ENCODE data around the gene DLG2.
"Not testable (repeated sequence)": the region's sequence is repeated elsewhere in the genome, so short reads cannot be mapped to it uniquely, and the experiment has no call there.

DLG2 gene

DNA sequence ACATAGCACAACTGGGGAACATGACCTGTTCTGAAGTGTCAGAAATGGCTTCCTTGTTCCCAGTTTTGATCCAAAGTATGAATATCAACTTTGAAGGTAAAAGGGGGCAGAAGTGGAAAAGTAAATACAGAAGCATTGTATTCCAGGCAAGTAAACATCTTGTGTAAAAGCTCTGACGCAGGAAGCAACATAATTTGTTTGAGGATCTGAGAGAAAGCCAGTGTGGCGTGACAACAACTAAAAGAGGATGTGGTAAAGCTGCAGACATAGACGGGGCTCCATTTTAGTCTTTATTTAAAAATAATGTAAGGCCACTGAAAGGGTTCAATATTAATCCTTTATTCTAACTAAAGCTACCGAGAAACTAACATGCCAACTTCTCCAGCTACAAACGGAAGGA is 310.2 kb downstream of the DLG2 start:
- DNase-seq (ENCODE audit: low spot score): no peak

DNA sequence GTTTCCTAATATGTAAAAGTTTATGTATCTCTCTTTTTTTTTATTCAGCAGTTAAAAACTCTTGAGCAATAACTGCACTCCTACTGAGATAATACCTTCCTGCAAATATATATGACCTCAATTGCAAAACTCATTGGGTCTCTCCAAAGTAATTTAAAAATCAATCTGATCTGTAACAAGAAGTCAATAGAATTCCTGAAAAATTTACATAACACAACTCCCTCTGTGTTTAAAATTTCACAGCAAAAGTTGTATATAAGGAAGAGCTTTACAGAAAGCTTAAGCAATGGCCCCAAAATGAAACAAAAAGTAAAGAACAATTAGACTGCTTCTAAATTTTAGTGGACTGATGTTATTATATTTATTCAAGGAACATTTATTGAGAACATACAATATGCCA is 313.4 kb downstream of the DLG2 start:
- no peak for DNase-seq (ENCODE audit: low spot score)

DNA sequence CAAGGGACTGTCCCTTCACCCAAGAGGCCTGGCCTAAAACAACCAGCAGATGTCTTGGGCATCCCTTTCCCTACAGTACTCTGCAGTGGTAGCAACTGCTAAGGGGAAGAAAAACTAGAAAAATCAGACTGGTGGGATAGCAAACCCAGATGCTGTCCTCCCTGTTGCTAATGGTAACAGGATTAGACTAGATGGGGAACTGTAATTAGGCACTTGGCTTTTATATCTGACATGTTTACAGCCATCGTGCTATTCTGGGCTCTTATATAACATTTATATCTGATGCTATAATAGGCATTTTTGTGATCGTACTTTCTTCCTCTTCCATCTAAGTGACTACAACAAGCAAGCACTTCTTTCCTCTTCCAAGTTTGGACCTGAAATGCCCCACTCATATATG is 316.7 kb downstream of the DLG2 start:
- DNase-seq (ENCODE audit: low spot score): no peak

DNA sequence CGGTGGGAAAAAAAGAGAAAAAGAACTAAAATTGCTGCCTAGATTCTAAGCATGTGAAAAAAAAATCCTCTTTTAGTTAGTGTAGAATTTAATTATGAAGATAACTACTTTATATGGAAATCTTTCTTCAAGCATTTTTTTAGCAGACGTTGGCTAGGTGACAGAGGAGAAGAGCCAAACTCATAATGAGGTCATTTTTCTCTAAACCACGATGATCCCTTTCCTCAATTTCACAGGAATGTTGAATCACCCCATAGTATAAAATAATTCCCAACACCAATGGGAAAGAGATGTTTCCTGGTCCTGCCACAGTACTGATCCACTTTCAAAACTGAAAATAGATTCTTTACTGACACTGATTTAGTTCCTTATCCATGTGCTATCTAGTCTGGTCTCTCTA is 319.8 kb downstream of the DLG2 start:
- DNase-seq (ENCODE audit: low spot score): no peak

DNA sequence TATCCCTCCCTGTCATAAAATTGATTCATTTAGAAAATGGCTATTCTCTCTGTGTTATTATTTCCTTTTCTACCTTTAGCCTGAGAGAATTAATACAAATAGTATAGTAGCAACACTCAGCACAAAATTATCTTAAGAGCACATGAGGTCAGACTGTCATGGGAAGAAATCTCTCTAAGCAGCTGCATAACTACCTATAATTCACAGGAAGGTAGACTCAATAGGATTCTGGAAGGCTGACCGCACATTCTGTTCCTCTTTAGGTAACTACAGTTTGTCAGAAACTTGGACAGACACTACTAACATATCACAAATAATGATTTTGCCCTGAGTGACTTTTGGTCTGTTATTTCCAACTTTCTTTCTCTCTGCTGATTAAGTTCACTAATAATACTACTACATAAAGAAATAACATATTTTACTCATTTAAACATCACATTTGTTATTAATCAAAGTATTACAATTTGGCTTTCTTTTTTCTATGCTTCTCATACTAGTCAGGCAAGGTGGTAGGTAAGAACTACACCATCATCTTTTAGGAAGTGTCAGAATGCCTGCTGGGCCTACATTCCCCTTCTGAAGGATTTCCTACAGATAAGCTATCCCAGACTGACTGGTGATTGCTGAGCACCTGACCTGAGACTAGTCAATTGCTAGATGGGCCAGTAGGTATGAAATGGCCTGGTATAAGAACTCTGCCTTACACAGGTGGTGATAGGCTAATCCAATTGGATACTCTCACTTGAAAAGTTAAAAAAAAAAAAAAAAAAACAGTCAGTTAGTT is 325.1 kb downstream of the DLG2 start:
- DNase-seq (ENCODE audit: low spot score): no peak

DNA sequence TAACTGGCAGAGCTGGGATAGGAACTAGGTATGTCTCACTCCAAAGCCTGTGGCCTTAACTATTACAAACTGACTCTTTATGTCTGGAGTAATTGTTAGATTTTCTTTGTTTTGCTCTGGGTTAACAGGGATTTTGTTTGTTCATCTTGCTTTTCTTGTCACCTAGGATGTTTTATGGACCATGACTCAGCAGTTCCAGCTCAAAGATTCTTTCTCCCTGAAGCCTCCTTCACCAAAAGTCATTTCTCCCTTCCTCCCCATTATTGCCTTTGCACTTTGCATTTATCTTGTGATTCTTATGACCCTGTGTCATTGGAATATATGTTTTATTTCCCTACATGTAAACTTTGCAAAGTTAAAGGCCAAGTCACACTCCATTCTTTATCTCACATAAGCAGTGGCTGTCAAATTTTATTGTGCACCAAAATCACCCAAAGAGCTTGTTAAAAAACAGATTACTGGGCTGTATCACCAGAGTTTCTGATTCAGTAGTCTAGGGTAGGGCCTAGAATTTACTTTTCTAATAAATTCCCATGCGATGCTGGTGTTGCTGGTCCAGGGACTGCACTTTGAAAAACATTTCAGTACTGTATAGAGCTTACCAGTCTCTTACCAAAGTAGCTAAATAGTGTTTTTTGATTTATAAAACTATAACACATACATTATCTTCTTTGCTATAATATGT is 327.7 kb downstream of the DLG2 start:
- DNase-seq (ENCODE audit: low spot score): no peak

DNA sequence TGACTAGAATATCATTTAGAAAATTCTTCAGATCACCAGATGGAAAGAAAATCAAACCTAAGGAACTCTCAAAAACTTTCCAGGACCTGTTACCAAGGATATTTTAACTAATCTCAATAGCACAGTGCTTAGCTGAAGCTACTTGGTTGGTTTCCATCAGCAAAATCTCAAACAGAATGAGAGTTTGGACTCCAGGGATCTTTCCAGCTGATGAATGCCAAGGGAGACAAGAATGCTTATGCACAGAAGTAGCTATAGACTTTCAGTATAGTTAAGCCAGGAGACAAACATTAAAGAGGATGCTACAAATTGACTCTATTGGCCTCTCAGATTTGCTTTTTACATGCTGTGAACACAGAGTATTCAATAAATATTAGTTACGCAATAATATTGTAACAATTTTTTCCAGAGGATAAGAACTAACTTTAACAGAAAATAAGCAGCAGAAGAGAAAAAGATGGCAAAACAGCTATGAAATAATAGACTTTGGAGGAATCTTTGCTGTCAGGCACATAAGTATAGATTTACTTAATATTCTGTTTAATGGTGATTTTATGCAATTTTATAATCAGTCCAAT is 331.4 kb downstream of the DLG2 start:
- no peak for DNase-seq (ENCODE audit: low spot score)

DNA sequence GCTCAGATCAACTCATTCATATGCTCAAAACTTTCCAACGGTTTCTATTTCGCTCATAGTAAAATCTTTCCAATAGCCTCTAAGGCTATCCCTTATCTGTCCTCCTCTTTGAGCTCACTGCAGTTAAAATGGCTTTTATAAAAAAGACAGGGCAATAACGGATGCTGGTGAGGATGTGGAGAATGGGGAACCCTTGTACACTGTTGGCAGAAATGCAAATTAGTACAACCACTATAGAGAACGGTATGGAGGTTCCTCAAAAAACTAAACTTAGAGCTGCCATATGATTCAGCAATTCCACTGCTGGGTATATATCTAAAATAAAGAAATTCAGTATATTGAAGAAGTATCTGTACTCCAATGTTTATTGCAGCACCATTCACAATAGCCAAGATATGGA is 345.6 kb downstream of the DLG2 start:
- DNase-seq (ENCODE audit: low spot score): no peak

DNA sequence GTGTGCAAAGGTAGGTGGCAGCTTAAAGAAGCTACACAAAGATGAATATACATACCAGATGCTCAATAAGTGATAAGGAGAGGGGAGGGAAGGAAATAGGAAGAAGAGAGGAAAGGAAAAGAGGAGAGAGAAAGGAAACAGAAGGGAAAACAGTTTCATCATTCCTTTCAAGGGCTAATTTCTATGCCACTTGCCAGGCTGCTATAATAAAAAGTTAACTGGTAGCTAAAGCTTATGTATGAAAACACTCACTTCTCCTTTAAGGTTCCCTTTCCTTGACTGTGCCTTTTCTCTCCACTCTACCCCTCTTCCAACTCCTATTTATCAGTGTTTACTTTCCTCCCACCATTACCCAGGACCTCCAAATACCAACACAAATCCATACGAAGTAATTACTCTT is 347.9 kb downstream of the DLG2 start:
- no peak for DNase-seq (ENCODE audit: low spot score)

DNA sequence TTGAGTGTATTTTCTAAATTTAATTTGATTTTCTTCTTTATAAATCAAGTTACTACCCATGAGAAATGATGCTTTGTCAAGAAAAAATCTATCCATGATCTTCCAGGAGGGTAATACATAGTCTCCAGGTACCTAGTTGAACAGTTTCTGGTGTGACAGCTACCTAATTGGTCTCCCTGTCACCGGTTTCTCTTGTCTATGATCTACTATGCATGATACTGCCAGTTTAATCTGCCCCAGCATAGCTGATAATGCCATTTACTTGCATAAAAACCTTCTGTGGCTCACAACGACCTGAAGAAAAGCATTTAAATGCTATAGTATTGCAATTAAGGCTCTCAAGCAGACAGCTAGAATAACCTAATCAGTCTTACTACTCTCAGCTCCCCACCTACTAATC is 349.5 kb downstream of the DLG2 start:
- no peak for DNase-seq (ENCODE audit: low spot score)

DNA sequence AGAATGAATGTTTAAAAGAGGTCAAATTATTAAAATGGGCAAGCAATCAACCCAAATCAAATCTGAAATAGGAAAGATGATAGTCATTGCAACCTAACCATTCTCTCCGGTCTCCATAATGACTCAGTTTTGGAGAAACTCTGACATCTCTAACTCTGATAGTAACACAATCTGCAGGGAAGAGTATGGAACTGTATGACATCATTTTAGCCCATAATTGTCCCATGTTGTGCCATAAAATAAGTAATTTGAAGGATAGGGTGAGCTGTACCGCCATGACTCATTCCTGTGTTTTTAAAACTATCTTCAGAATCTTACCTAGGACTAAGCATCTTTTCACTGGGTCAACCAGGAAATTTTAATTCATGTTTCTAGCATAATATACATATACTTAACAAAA is 350.8 kb downstream of the DLG2 start:
- DNase-seq (ENCODE audit: low spot score): no peak

DNA sequence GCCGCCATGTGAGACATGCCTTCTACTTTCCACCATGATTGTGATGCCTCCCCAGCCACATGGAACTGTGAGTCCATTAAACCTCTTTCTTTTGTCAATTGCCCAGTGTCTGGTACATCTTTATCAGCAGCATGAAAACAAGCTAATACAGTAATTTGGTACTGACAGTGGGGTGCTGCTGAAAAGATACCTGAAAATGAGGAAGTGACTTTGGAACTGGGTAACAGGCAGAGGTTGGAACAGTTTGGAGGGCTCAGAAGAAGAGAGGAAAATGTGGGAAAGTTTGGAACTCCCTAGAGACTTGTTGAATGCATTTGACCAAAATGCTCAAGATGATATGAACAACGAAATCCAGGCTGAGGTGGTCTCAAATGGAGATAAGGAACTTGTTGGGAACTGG is 356.8 kb downstream of the DLG2 start:
- DNase-seq (ENCODE audit: low spot score): not testable (repeated sequence)

DNA sequence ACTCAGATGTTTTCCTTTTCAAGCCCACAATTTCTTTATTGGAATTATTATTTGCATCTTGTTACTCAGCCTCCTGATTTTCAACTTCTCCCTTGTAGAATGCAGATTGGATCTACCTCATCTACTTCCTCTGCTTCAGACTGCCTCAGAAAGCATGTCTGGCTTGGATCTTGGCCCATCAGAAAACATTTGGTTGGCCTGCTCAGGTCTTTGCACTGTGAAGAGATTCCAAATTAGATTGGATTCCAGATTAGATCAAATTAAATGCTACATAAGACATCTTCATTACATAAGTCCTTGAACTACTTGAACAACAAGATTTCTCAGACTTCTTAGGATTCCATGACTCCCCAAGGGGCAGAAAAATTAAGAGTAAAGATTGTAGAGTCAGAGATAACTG is 358.0 kb downstream of the DLG2 start:
- no peak for DNase-seq (ENCODE audit: low spot score)

DNA sequence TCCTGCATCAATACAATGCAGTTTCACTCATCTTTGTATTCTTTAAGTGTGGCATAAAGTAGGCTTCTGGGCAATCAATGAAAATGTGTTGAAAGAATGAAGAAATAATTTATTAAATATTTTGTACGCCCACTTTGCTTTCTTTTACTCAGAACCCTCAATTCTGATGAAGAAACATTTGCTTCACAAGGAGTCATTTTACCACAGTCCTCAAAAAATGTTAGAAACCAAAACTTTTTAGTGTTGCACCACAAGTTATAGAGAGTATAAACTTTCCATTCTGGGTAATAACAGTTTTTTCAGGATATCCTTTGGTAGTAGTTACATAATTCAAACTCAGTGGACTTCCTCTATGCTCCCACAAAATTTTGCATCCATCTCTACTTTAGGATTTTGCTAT is 360.5 kb downstream of the DLG2 start:
- no peak for DNase-seq (ENCODE audit: low spot score)

DNA sequence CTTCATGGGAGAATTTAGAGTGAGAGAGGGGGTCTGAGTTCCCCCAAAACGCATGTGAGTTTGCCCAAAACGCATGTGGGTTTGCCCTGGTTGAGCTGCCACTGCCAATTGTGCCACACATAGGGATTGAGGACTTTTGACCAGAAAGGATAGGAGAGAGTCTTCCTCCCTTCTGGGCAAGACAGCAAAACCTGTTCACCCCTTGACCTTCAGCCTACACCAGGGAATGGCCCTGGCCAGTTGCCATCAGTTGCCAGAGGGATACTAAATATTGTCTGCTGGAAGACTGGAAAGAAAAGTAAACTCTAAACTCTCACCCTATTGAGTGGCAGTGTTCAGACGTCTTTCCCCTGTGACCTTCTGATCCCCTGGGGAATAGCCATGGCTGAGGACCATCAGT is 363.8 kb downstream of the DLG2 start:
- DNase-seq (ENCODE audit: low spot score): no peak

DNA sequence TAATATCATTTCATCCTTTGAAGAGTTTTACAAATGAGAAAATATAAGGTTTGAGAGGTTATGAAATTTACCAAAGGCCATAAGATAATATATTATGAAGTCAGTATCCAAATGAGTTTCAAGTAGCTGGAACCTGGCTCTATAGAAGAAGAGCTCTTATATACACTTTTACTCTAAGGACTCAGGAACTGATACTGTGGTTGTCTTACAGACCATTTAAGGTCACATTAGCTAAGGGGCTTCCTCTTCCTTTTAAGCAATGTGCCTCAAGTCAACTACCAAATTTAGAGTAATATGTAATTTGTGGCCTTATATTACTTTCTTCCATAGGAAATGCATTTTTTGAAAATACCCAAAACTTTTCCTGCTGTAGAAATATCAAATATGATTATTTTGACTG is 369.3 kb downstream of the DLG2 start:
- DNase-seq (ENCODE audit: low spot score): no peak

DNA sequence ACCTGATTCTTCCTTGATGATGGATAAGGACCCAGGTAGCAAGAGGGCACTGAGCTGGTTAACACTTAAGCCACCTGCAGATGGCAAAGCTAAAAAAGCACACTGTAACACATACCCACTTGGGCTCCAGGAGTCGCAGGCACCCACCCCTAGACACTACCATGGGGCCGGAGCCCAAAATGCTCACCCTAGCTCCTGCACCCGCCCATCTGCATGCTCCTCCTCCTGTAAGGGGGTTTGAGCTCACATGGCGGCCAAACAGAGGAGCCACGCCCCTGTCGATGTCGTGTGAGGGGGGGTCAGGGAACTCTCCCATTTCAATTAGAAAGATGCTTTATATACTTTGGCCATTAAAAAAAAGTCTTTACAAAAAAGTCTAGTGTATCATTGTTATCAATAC is 370.7 kb downstream of the DLG2 start:
- no peak for DNase-seq (ENCODE audit: low spot score)

DNA sequence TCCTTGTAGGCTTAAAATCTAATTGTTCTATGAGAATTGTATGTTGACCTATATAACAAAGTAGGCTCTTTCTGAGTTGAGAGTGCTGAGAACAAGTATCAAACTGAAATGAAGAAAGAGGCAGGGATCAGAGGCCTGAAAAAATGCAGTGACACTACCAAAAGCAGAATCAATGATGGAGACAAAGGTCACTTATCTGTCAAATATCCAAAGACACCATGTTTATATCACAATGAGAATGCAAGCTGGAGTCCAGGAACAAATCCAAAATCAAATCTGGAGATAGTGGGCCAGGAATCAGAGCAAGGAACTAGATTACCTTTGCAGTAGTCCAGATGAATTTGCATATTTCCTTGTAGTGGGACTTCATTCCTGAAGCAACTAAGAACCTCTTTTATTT is 377.7 kb downstream of the DLG2 start:
- no peak for DNase-seq (ENCODE audit: low spot score)

DNA sequence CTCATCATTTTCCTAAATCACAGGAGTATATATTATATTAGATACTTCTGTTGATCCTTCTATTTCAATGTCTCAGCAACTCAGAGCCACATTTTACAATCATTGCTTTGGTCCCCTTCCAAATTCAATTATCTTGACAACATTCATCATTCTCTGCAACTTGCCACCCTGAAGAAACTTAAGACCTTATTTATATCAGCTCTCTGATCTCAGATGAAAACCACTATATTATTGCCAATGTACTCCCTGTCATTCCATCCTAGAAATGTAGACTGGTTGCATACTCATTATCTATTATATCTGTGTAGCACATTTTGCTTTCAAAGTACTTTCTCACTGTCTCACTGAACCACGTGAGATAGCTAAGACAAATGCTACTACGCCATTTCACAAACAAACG is 379.3 kb downstream of the DLG2 start:
- no peak for DNase-seq (ENCODE audit: low spot score)

DNA sequence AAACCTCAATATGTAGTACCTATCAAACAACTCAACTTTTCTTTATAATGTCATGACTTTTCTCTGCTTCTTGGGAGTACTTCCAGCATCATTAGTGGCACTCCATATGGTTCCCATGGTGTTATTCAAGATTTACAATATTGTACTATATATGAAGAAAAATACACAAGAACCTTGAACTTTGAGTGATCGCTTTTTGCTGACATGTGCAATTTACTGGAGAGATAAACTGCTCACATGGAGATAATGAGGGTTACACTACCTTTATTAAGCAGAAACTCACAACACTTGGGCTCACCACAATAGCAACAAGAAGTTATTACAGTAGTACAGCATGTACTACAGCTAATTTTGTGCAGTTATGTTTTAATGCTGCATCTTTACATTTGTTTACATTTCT is 388.2 kb downstream of the DLG2 start:
- no peak for DNase-seq (ENCODE audit: low spot score)

DNA sequence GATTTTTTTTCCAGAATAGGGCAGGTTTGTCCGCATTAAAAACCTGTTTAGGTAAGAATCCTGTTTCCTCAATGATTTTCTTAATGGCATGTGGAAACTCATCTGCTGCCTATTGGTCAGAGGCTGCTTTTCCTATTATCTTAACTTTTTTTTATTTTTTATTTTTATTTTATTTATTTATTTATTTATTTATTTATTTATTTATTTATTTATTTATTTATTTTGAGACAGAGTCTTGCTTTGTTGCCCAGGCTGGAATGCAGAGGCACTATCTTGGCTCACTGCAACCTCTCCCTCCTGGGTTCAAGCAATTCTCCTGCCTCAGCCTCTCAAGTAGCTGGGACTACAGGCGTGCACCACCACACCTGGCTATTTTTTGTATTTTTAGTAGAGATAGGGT is 389.1 kb downstream of the DLG2 start:
- not testable (repeated sequence) for DNase-seq (ENCODE audit: low spot score)

DNA sequence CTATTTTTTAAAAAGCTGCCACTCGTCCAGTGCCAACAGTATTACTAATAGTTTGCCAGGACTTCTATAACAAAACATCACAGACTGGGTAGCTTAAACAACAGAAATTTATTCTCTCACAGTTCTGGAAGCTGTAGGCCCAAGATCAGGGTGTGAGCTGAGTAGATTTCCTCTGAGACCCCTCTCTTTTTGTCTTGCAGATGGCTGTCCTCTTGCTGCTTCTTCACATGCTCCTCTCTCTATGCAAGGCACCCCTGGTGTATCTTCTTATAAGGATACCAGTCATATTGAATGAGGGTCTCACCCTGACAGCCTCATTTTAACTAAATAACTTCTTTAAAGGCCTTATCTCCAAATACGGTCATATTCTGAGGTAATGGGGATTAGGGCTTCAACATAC is 390.9 kb downstream of the DLG2 start:
- DNase-seq (ENCODE audit: low spot score): no peak

DNA sequence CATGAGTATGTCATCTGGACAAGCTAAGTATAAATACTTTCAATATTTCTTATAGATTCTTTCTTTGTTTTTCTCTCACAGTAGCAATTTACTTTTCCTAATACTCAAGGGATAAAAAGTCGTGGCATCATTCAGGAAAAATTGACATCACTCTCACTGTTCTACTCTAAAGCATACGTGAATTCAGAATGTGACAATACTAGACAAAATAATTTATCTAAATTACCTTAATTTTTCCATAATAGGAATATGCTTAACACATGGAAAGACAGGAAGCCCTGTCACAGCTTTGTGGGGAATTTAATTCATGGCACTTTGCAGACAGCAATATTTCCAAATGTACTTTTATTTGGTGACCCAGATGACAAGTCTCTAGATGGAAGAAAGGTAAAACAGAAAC is 394.6 kb downstream of the DLG2 start:
- no peak for DNase-seq (ENCODE audit: low spot score)

DNA sequence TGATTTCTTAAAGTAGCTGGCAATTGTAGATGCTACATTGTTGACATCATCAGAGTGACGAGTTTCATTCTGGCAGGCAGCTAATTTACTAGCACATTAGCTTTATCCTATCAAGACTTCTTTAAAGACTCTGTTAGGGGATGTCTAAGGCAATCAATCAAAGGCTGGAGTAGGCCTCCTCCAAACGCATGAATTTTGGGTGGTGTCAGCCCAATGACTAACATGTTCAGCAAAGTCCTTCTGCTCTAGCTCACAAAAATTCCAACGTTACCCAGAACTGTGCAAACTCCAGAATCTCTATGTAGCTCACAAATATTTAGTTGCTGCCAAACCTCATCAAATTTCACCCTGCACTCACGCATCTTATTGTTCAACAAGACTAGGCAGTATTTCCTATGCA is 395.6 kb downstream of the DLG2 start:
- no peak for DNase-seq (ENCODE audit: low spot score)

Data from D341Med (cell line).